Measurements from ENCODE around the gene ITGA1.

The ITGA1 gene

DNA sequence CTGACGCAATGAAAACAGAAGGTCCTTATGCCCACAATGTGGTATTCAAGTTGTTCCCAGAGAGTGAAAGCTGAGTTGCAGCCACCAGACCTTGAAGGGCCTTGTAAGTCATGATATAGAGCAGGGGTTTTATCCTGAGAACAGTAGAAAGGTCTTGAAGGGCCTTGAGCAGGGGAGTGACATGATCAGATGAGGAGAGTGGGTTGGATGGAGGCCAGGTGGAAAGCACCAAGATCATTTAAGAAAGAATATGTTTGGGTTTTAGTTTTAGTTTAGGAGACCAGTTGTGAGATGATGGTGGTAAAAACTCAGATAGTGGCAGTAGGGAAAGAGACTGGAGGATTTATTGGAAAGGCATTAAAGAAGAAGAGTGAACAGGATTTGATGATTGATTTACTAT lies 207.4 kb downstream of the ITGA1 start:
- 100% methylated on average over 1 of the region's 1 CpG for WGBS (ENCODE audit: insufficient coverage)
- H3K27ac ChIP-seq (ENCODE audit: insufficient read depth in 1 of 2, low read depth in 1 of 2, low read length in 2 of 2, poor library complexity in 1 of 2, severe bottlenecking in 2 of 2): no peak overlapping the region
- H3K36me3 ChIP-seq (ENCODE audit: control insufficient read depth in 4 of 4, insufficient read depth in 4 of 4, low read length in 3 of 4): no peaks in the 10 kb centered on the region
- CTCF ChIA-PET: interaction anchor here (1.4 kb wide), 1 partner anchor 11 kb away, joined by 3 read pairs; no protein-coding TSS in a partner anchor
- H3K9me3 ChIP-seq (ENCODE audit: control extremely low read depth in 1 of 5, control insufficient read depth in 4 of 5, insufficient read depth in 2 of 5, low read depth in 1 of 5, low read length in 4 of 5): no peaks in the 10 kb centered on the region
- peaks cover 0 to 5% (median 3%) of the 10 kb centered on the region in 4 experiments for H3K4me1 ChIP-seq (ENCODE audit: control extremely low read depth in 1 of 4, control insufficient read depth in 4 of 4, insufficient read depth in 4 of 4, low read length in 3 of 4)
- POLR2A ChIA-PET: no interaction called here
- peaks cover 0 to under 1% (median 0%) of the 10 kb centered on the region in 5 experiments for H3K27me3 ChIP-seq (replicated peaks in 2 of 5; ENCODE audit: control insufficient read depth in 4 of 5, insufficient read depth in 5 of 5, low read length in 4 of 5)
- no peak overlapping the region for H3K4me3 ChIP-seq (ENCODE audit: control insufficient read depth in 1 of 7, extremely low read depth in 1 of 7, insufficient read depth in 4 of 7, low read depth in 2 of 7, low read length in 6 of 7)
- DNase-seq: no peak

DNA sequence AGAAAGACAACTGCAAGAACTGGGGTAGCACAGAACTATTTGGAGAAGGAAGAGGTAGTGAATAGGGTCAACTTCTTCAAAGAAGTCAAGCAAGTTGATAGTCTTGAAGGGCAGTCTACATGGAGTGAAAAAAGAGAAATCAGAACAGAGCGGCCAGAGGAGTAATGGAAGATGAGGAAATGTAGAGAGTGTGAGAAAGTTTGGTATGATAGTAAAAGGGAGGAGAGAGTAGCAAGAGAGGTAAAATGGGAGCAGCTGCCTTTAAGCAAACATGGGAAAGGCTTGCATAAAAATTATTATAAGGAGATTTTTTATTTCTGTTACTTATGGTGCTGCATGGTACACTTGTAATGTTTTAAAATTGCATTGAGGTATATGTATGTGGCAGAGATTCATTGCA lies 208.2 kb downstream of the ITGA1 start:
- ChIA-PET POLR2A (no interaction called here), CTCF (interaction anchor here (1.2 to 2.4 kb wide), 3 partner anchors 10 to 98 kb away, joined by 3 to 6 read pairs (median 3); no protein-coding TSS in a partner anchor)
- WGBS (ENCODE audit: insufficient coverage): 89% methylated on average over 1 of the region's 1 CpG
- no peaks in the 10 kb centered on the region for H3K36me3 ChIP-seq (ENCODE audit: control insufficient read depth in 4 of 4, insufficient read depth in 4 of 4, low read length in 3 of 4)
- H3K27me3 ChIP-seq (replicated peaks in 2 of 5; ENCODE audit: control insufficient read depth in 4 of 5, insufficient read depth in 5 of 5, low read length in 4 of 5): no peaks in the 10 kb centered on the region
- no peak overlapping the region for H3K4me3 ChIP-seq (ENCODE audit: control insufficient read depth in 1 of 7, extremely low read depth in 1 of 7, insufficient read depth in 4 of 7, low read depth in 2 of 7, low read length in 6 of 7)
- H3K4me1 ChIP-seq (ENCODE audit: control extremely low read depth in 1 of 4, control insufficient read depth in 4 of 4, insufficient read depth in 4 of 4, low read length in 3 of 4): no peaks in the 10 kb centered on the region
- DNase-seq: no peak
- no peak overlapping the region for H3K27ac ChIP-seq (ENCODE audit: insufficient read depth in 1 of 2, low read depth in 1 of 2, low read length in 2 of 2, poor library complexity in 1 of 2, severe bottlenecking in 2 of 2)
- H3K9me3 ChIP-seq (ENCODE audit: control extremely low read depth in 1 of 5, control insufficient read depth in 4 of 5, insufficient read depth in 2 of 5, low read depth in 1 of 5, low read length in 4 of 5): no peaks in the 10 kb centered on the region

DNA sequence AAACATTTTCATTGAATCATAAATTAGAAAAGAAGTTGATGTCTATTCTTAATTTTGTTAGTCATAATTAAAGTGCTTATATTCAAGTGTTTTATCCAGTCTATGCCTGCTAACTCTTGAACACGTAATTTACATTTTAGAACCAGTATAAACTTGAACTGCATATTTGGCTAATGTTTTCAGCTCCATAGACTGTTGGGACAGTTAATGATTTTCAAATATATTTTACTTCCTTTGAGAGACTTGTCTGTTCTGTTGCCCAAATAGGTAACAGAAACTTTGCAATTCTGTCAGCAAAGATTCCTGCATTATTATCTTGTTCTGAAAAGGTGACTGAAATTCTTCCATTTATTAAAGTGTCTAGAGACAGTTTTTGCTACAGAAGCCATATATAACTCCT lies 209.3 kb downstream of the ITGA1 start:
- POLR2A ChIA-PET: no interaction called here
- CTCF ChIA-PET: interaction anchor here (1.2 to 2.4 kb wide), 2 partner anchors 38 to 96 kb away, joined by 3 to 6 read pairs; no protein-coding TSS in a partner anchor
- no peak for DNase-seq
- Histone ChIP-seq H3K36me3 (ENCODE audit: control insufficient read depth in 4 of 4, insufficient read depth in 4 of 4, low read length in 3 of 4) (no peaks in the 10 kb centered on the region), H3K9me3 (ENCODE audit: control extremely low read depth in 1 of 5, control insufficient read depth in 4 of 5, insufficient read depth in 2 of 5, low read depth in 1 of 5, low read length in 4 of 5) (no peaks in the 10 kb centered on the region), H3K4me3 (ENCODE audit: control insufficient read depth in 1 of 7, extremely low read depth in 1 of 7, insufficient read depth in 4 of 7, low read depth in 2 of 7, low read length in 6 of 7) (no peak overlapping the region), H3K4me1 (ENCODE audit: control extremely low read depth in 1 of 4, control insufficient read depth in 4 of 4, insufficient read depth in 4 of 4, low read length in 3 of 4) (no peaks in the 10 kb centered on the region), H3K27me3 (replicated peaks in 2 of 5; ENCODE audit: control insufficient read depth in 4 of 5, insufficient read depth in 5 of 5, low read length in 4 of 5) (no peaks in the 10 kb centered on the region), H3K27ac (ENCODE audit: insufficient read depth in 1 of 2, low read depth in 1 of 2, low read length in 2 of 2, poor library complexity in 1 of 2, severe bottlenecking in 2 of 2) (no peak overlapping the region)
- WGBS (ENCODE audit: insufficient coverage): no CpG with 5 or more reads among the region's 1 CpG

DNA sequence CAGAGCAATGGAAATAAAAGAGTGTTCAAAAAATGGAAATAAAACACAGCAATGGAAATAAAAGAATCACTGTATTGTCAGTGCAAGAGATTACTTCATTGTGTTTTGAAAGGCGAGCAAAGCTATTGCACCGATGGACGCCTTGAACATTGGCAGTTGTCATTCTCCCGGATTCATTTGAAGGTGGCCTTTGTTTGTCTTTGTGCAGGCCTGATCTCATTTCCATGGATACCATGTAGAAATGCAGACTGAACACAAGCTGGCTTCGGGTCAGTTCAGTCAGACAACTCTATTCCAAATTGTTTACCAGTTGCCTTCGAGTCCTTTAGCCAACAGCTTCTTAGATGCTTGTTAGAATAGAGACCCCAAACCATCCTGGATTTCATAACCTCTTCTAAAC lies 209.7 kb downstream of the ITGA1 start:
- CTCF ChIA-PET: interaction anchor here (2.4 kb wide), 1 partner anchor 38 kb away, joined by 6 read pairs; no protein-coding TSS in a partner anchor
- WGBS (ENCODE audit: insufficient coverage): 98% methylated on average over 4 of the region's 6 CpGs
- no peak overlapping the region for H3K27ac ChIP-seq (ENCODE audit: insufficient read depth in 1 of 2, low read depth in 1 of 2, low read length in 2 of 2, poor library complexity in 1 of 2, severe bottlenecking in 2 of 2)

DNA sequence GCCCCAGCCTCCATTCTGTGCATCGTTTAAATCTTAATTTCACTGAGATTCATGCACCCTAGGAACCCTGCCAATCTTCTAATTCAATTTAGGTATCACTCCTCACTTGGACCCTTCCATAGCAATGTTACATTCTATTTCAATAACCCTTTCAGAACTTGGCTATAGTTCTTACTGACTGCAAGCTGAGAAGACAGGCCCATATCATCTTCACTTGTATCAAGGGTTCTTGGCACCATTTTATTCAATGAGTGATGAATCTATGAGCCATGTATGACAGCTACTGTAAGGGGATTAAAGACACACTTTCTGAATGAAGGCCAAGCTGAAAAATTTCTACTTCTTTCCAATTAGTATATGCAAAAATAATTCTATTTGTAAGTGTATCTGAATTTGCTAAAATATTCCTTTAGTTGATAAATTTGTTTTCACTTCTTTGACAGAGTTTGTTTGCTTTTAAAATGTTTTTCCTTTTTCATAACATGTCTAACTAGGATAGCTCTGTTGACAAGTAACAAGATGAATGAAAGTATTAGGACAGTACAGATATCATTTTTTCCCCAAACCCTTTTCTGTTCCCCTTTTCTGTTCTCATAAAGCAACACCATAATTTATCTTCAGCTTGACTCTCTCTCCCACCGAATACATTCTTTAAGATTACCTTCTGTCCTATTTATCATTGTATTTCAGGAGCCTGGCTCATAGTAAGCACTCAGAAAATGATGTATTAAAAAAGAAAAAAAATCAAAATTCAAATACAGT lies 211.0 kb downstream of the ITGA1 start:
- POLR2A ChIA-PET: no interaction called here

More for the DNA sequence above, 209.7 kb downstream of the ITGA1 start:
- no peaks in the 10 kb centered on the region for H3K27me3 ChIP-seq (replicated peaks in 2 of 5; ENCODE audit: control insufficient read depth in 4 of 5, insufficient read depth in 5 of 5, low read length in 4 of 5)
- POLR2A ChIA-PET: no interaction called here
- DNase-seq: no peak
- H3K4me1 ChIP-seq (ENCODE audit: control extremely low read depth in 1 of 4, control insufficient read depth in 4 of 4, insufficient read depth in 4 of 4, low read length in 3 of 4): no peaks in the 10 kb centered on the region
- no peaks in the 10 kb centered on the region for H3K36me3 ChIP-seq (ENCODE audit: control insufficient read depth in 4 of 4, insufficient read depth in 4 of 4, low read length in 3 of 4)
- H3K4me3 ChIP-seq (ENCODE audit: control insufficient read depth in 1 of 7, extremely low read depth in 1 of 7, insufficient read depth in 4 of 7, low read depth in 2 of 7, low read length in 6 of 7): no peak overlapping the region
- H3K9me3 ChIP-seq (ENCODE audit: control extremely low read depth in 1 of 5, control insufficient read depth in 4 of 5, insufficient read depth in 2 of 5, low read depth in 1 of 5, low read length in 4 of 5): no peaks in the 10 kb centered on the region

DNA sequence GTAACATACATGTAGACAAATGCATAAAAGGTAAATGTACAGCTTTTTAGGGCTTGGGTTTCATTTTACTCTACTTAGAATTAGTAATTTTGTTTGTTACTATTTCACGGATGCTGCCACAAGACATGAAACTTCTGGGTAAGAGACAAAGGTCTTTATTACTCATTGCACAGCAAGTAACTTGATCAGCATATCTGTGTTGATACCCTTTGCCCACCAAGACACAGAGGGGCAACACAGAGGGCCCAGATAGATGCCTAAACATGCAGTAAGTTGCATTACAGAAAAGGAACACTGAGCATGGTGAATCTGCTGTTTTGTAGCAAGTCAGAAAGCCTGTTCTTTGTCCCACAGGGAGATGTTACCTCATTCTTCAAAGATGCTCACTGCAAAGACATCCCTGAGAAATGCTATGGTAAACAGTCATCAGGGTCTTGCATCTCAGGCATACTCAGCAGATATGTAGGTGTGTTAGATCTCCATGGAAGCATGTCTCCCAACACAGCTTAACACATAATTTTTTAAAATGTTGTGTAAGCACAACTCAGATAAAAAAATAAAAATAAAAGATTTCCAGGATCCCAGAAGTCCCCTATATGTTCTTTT lies 211.7 kb downstream of the ITGA1 start:
- no peaks in the 10 kb centered on the region for H3K9me3 ChIP-seq (ENCODE audit: control extremely low read depth in 1 of 5, control insufficient read depth in 4 of 5, insufficient read depth in 2 of 5, low read depth in 1 of 5, low read length in 4 of 5)
- no peak overlapping the region for H3K27ac ChIP-seq (ENCODE audit: insufficient read depth in 1 of 2, low read depth in 1 of 2, low read length in 2 of 2, poor library complexity in 1 of 2, severe bottlenecking in 2 of 2)
- ChIA-PET CTCF (no interaction called here), POLR2A (no interaction called here)
- peaks cover 0 to 2% (median under 1%) of the 10 kb centered on the region in 4 experiments for H3K4me1 ChIP-seq (ENCODE audit: control extremely low read depth in 1 of 4, control insufficient read depth in 4 of 4, insufficient read depth in 4 of 4, low read length in 3 of 4)
- H3K36me3 ChIP-seq (ENCODE audit: control insufficient read depth in 4 of 4, insufficient read depth in 4 of 4, low read length in 3 of 4): no peaks in the 10 kb centered on the region
- WGBS (ENCODE audit: insufficient coverage): no CpG with 5 or more reads among the region's 1 CpG
- DNase-seq: no peak
- H3K27me3 ChIP-seq (replicated peaks in 2 of 5; ENCODE audit: control insufficient read depth in 4 of 5, insufficient read depth in 5 of 5, low read length in 4 of 5): no peaks in the 10 kb centered on the region
- H3K4me3 ChIP-seq (ENCODE audit: control insufficient read depth in 1 of 7, extremely low read depth in 1 of 7, insufficient read depth in 4 of 7, low read depth in 2 of 7, low read length in 6 of 7): no peak overlapping the region

More for the DNA sequence above, 211.0 kb downstream of the ITGA1 start:
- Histone ChIP-seq H3K27ac (ENCODE audit: insufficient read depth in 1 of 2, low read depth in 1 of 2, low read length in 2 of 2, poor library complexity in 1 of 2, severe bottlenecking in 2 of 2) (no peak overlapping the region), H3K9me3 (ENCODE audit: control extremely low read depth in 1 of 5, control insufficient read depth in 4 of 5, insufficient read depth in 2 of 5, low read depth in 1 of 5, low read length in 4 of 5) (no peaks in the 10 kb centered on the region), H3K4me3 (ENCODE audit: control insufficient read depth in 1 of 7, extremely low read depth in 1 of 7, insufficient read depth in 4 of 7, low read depth in 2 of 7, low read length in 6 of 7) (no peak overlapping the region), H3K27me3 (replicated peaks in 2 of 5; ENCODE audit: control insufficient read depth in 4 of 5, insufficient read depth in 5 of 5, low read length in 4 of 5) (no peaks in the 10 kb centered on the region), H3K36me3 (ENCODE audit: control insufficient read depth in 4 of 4, insufficient read depth in 4 of 4, low read length in 3 of 4) (no peaks in the 10 kb centered on the region), H3K4me1 (ENCODE audit: control extremely low read depth in 1 of 4, control insufficient read depth in 4 of 4, insufficient read depth in 4 of 4, low read length in 3 of 4) (no peaks in the 10 kb centered on the region)
- CTCF ChIA-PET: no interaction called here
- DNase-seq: no peak
- WGBS (ENCODE audit: insufficient coverage): 93% methylated on average over 1 of the region's 2 CpGs

DNA sequence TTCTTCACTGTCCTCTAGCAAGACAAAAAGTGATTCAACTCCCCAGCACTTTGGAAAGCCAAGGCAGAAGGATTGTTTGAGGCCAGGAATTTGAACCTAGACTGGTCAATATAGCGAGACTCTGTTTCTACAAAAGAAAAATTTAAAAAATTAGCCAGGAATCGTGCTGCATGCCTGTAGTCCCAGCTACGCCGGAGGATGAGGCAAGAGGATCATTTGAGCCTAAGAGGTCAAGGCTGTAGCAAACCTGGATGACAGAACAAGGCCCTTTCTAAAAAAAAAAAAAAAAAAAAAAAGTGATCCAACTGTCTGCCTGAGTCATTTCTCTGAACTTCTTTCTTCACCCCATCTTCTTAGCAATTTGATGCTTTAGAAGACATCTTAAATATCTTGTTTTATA lies 213.8 kb downstream of the ITGA1 start:
- DNase-seq: no peak
- no peaks in the 10 kb centered on the region for H3K36me3 ChIP-seq (ENCODE audit: control insufficient read depth in 4 of 4, insufficient read depth in 4 of 4, low read length in 3 of 4)
- no peak overlapping the region for H3K4me3 ChIP-seq (ENCODE audit: control insufficient read depth in 1 of 7, extremely low read depth in 1 of 7, insufficient read depth in 4 of 7, low read depth in 2 of 7, low read length in 6 of 7)
- no peaks in the 10 kb centered on the region for H3K27me3 ChIP-seq (replicated peaks in 2 of 5; ENCODE audit: control insufficient read depth in 4 of 5, insufficient read depth in 5 of 5, low read length in 4 of 5)
- WGBS (ENCODE audit: insufficient coverage): 96% methylated on average over 4 of the region's 4 CpGs
- peaks cover 0 to 13% (median 8%) of the 10 kb centered on the region in 4 experiments for H3K4me1 ChIP-seq (ENCODE audit: control extremely low read depth in 1 of 4, control insufficient read depth in 4 of 4, insufficient read depth in 4 of 4, low read length in 3 of 4)
- ChIA-PET POLR2A (no interaction called here), CTCF (no interaction called here)
- H3K27ac ChIP-seq (ENCODE audit: insufficient read depth in 1 of 2, low read depth in 1 of 2, low read length in 2 of 2, poor library complexity in 1 of 2, severe bottlenecking in 2 of 2): no peak overlapping the region
- no peaks in the 10 kb centered on the region for H3K9me3 ChIP-seq (ENCODE audit: control extremely low read depth in 1 of 5, control insufficient read depth in 4 of 5, insufficient read depth in 2 of 5, low read depth in 1 of 5, low read length in 4 of 5)
